Tibial nerve (tissue), 4 donors: ENCODE results near the gene LHX2. TPM values are rescaled to one million over a fixed set of nuclear protein-coding genes. Genes with fewer than 3 reads are reported as not detected.
A peak's percentile ranks its signal among the peaks of the same experiment; 100 is the strongest.

ENCODE experiments used
- DNase-seq, 2 donors: peaks; one replicate each; pipeline ENCODE4 v3.0.0-alpha.2; 2019; ENCODE audit warnings: low spot score in 2 of 2
- H3K27ac ChIP-seq, 4 donors: fragments of 200-600 bp; sonication (generic) in 3 of 4; one replicate each; pipeline ENCODE4 v1.5.1; 2017 to 2019; ENCODE audit warnings: mild to moderate bottlenecking in 1 of 4
- H3K27me3 ChIP-seq, 2 donors: fragments of 200-600 bp; sonication (generic) in 1 of 2; one replicate each; pipeline versions ENCODE4 v1.5.1 to v1.6.0; 2017 to 2019
- H3K36me3 ChIP-seq, 3 donors: fragments of 200-600 bp; sonication (generic); one replicate each; pipeline ENCODE4 v1.5.1; 2018 to 2019
- H3K4me1 ChIP-seq, 4 donors: fragments of 200-600 bp; sonication (generic) in 3 of 4; one replicate each; pipeline ENCODE4 v1.5.1; 2017 to 2019
- H3K4me3 ChIP-seq, 4 donors: fragments of 200-600 bp; sonication (generic) in 3 of 4; one replicate each; pipeline ENCODE4 v1.5.1; 2017 to 2019; ENCODE audit warnings: mild to moderate bottlenecking in 1 of 4, moderate library complexity in 1 of 4
- H3K9me3 ChIP-seq, 4 donors: fragments of 200-600 bp; sonication (generic) in 3 of 4; one replicate each; pipeline ENCODE4 v1.5.1; 2017 to 2019
- EP300 ChIP-seq, 2 donors: sonication (generic); formaldehyde crosslinking; IDR thresholded peaks; one replicate each; pipeline ENCODE4 v1.6.1; 2017; ENCODE audit warnings: antibody characterized with exemption in 2 of 2, mild to moderate bottlenecking in 1 of 2
- POLR2A ChIP-seq, 2 donors: fragments of 450-650 bp; IDR thresholded peaks; one replicate each; pipeline ENCODE4 v1.6.1; 2017; ENCODE audit warnings: antibody characterized with exemption in 2 of 2, mild to moderate bottlenecking in 2 of 2, moderate library complexity in 2 of 2
- WGBS, 2 donors: methylation state at CpG; one replicate each; pipeline ENCODE4 v1.1.5; 2018; 5-methylcytosine and 5-hydroxymethylcytosine counted together
- total RNA-seq, 4 donors: library from RNA; depleted of rRNA; stranded (reverse); fragments of >200 nt; gene quantifications; one replicate each; pipeline ENCODE4 v1.1.0, GENCODE V29; 2016
- TF ChIP-seq, protein P1 (sequence below), 5 experiments: fragments of 200-600 bp in 3 of 5; fragments of 450-650 bp in 2 of 5; sonication (generic) in 3 of 5; IDR thresholded peaks; one replicate each; pipeline ENCODE4 v1.5.1; 2016 to 2019; ENCODE audit warnings: antibody characterized with exemption in 5 of 5, mild to moderate bottlenecking in 3 of 5, moderate library complexity in 2 of 5

The LHX2 gene
- total RNA-seq, 4 donors from 2014 or later = not detected

DNA sequence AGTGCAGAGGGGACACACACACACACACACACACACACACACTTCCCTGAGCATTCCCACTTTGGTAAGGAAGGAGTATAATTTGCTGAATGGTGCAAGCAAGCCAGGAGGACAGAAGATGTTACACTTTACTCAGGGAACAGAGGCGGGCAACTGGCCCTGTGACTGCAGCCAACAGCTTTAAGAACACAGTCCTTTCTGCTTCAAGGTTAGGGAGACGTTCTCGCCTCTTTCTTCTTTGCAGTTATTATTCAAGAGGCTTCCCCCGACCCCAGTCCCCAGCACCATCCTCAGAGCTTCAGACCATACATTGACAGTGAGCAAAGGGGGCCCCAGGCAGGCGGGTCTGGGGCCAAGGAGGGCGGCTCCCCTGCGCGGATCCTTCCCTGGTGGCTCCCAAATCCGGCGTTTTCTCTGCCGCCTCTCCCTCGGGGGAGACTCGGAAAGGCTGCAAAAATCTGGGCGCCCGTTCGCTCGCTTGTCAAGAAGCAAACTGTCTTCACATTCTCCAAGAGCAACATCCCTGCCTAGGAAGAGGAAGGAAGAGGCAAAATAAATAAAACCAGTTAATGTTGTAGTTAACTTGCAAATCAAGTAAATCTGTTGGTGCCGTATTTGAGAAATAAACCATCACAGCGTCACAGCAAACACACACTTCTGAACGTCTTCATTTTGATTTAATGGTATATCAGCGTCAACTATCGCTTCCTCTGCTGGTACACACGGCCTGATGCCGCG lies 3.8 kb upstream of the LHX2 start:
- Histone ChIP-seq H3K4me3 (no peak overlapping the region), H3K9me3 (no peaks in the 10 kb centered on the region), H3K36me3 (no peaks in the 10 kb centered on the region), H3K4me1 (peaks cover 0 to 48% (median 28%) of the 10 kb centered on the region in 4 donors), H3K27me3 (peaks cover 9 to 99% of the 10 kb centered on the region in 2 donors), H3K27ac (no peak overlapping the region)
- TF ChIP-seq POLR2A (IDR thresholded peaks at IDR 0.05) = no peak
- TF ChIP-seq, protein P1, sequence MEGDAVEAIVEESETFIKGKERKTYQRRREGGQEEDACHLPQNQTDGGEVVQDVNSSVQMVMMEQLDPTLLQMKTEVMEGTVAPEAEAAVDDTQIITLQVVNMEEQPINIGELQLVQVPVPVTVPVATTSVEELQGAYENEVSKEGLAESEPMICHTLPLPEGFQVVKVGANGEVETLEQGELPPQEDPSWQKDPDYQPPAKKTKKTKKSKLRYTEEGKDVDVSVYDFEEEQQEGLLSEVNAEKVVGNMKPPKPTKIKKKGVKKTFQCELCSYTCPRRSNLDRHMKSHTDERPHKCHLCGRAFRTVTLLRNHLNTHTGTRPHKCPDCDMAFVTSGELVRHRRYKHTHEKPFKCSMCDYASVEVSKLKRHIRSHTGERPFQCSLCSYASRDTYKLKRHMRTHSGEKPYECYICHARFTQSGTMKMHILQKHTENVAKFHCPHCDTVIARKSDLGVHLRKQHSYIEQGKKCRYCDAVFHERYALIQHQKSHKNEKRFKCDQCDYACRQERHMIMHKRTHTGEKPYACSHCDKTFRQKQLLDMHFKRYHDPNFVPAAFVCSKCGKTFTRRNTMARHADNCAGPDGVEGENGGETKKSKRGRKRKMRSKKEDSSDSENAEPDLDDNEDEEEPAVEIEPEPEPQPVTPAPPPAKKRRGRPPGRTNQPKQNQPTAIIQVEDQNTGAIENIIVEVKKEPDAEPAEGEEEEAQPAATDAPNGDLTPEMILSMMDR (IDR thresholded peaks at IDR 0.05) = no peak
- TF ChIP-seq EP300 (IDR thresholded peaks at IDR 0.05) = no peak
- WGBS, 2 donors = 8 to 9% methylated on average over 25 of the region's 25 CpGs
- no peak for DNase-seq

DNA sequence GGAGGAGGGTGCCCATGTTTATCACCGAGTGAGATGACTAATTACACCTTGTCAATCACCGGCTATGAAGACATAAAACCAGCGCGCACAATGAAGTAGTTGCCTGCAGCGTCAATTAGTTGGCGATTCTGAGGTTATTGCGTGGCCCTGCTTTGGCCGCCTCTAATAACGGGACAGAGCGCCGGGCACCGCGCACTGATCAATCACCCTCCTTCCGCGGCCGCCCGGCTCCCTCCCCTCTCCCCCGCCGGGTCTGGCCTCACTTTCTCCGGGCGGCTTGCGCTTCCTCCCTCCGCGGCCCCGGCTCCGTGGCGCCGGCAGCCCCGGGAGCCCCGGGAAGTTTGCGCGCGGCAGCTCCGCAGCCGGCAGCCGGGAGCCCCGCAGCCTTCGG lies 3.3 kb upstream of the LHX2 start:
- Histone ChIP-seq H3K27me3 (peaks cover 9 to 99% of the 10 kb centered on the region in 2 donors), H3K4me3 (peak overlapping the region in 1 of 4 donors; percentile 15), H3K4me1 (peaks cover 0 to 54% (median 33%) of the 10 kb centered on the region in 4 donors), H3K9me3 (no peaks in the 10 kb centered on the region), H3K36me3 (no peaks in the 10 kb centered on the region), H3K27ac (no peak overlapping the region)
- DNase-seq = no peak
- TF ChIP-seq POLR2A (IDR thresholded peaks at IDR 0.05) (no peak), EP300 (IDR thresholded peaks at IDR 0.05) (no peak)
- TF ChIP-seq, protein P1 (IDR thresholded peaks at IDR 0.05) = no peak
- WGBS, 2 donors = 2% methylated on average over 30 to 36 of the region's 38 CpGs

DNA sequence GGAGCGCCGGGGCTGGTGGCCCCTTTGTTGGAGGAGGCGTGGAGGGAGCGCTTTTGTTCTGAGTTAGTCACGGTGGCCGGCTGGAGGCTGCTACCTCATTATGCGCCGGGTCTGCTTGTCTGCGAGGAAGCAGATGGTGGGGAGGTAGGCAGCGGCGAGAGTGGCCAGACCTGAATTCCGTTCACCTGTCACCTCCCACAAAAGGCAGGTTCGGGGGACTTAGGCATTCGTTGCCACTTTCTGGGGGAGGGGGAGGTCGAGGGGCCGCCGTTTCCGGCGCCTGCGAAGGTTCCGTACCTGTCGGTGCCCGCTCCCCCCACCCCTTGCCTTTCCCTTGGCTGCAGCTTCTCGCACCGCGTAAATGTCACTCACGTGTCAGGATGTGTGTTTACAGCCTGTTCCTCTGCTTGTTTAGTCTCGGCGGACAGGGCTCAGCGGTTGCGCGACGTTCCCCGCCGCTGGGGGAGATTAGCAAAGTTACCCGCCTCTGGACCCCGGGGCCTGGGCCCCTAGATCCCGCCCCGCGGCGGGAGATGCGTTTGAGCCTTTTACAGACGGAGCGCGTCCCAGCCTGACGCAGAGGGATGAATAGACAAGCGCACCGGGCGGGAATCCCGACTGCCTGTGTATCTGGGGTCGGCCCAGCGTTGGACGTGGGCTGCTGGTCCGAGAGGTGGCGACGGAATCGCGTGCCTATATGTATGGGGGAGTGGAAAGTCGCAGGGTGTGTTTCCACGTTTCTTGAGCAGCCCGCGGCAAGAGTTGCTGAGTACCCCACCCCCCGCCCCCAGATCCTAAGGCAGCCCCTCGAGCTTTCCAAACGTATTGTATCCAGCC lies 2.7 kb upstream of the LHX2 start:
- DNase-seq = no peak
- Histone ChIP-seq H3K4me1 (peaks cover 0 to 60% (median 33%) of the 10 kb centered on the region in 4 donors), H3K27ac (no peak overlapping the region), H3K9me3 (no peaks in the 10 kb centered on the region), H3K4me3 (peak overlapping the region in 1 of 4 donors; percentile 15), H3K27me3 (peaks cover 9 to 99% of the 10 kb centered on the region in 2 donors), H3K36me3 (no peaks in the 10 kb centered on the region)
- WGBS, 2 donors = 3 to 5% methylated on average over 50 to 53 of the region's 65 CpGs
- TF ChIP-seq, protein P1 (IDR thresholded peaks at IDR 0.05) = no peak
- TF ChIP-seq EP300 (IDR thresholded peaks at IDR 0.05) (no peak), POLR2A (IDR thresholded peaks at IDR 0.05) (no peak)

DNA sequence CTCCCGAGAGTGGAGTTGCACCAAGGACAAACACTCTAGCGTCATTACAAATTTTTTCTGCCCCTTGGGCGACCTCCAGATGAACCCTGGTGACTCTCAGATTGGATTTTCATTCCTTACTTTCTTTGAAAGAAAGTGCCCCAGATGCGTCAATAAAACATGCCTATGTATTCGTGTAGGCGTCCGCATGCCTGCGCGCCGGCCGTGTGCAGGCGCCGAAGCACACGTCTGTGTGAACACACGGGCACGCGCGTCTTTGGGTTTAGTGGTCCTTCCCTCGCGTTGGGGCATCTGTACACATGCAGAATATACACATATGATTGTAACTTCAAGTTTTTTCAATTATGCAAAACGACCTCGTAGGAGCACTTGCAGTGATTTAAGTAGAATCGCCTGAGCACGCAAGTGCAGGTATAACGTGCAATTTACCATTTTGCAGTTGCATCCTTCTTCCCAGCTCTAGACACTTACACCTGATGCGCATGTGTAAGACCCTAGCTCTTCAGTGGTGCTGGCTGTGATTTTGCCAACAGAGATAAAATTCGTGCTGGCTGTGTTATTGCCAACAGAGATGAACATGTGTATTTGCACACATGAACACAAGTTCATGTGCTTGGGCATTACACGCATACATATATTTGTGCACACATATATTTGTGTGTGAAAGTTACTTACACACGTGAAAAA lies 1.9 kb upstream of the LHX2 start:
- H3K4me3 ChIP-seq = no peak overlapping the region
- no peaks in the 10 kb centered on the region for H3K36me3 ChIP-seq
- DNase-seq = no peak
- 13 to 16% methylated on average over 29 of the region's 29 CpGs for WGBS, 2 donors
- H3K9me3 ChIP-seq = no peaks in the 10 kb centered on the region
- no peak overlapping the region for H3K27ac ChIP-seq
- H3K27me3 ChIP-seq = peaks cover 9 to 99% of the 10 kb centered on the region in 2 donors
- TF ChIP-seq POLR2A (IDR thresholded peaks at IDR 0.05) (no peak), EP300 (IDR thresholded peaks at IDR 0.05) (no peak)
- TF ChIP-seq, protein P1 (IDR thresholded peaks at IDR 0.05) = no peak
- H3K4me1 ChIP-seq = peaks cover 0 to 61% (median 33%) of the 10 kb centered on the region in 4 donors
